Effector memory CD8-positive, alpha-beta T cell (primary cell): Measurements from ENCODE around the gene NOXA1.

ENCODE experiments used
- ATAC-seq: fragments of 150-1000 bp; cut with Tn5 transposase; replicated peaks from 2 replicates; pipeline ENCODE4 v1.10.0; 2021; ENCODE audit warnings: mild to moderate bottlenecking, moderate library complexity
- DNase-seq, 3 experiments: peaks; one replicate each; pipeline ENCODE4 v3.0.0; 2021
- H3K27ac Mint-ChIP-seq, 2 donors: one replicate each; pipeline ENCODE4 v1.8.0; 2022; ENCODE audit warnings: mild to moderate bottlenecking in 2 of 2, mixed read lengths in 2 of 2, moderate library complexity in 2 of 2
- H3K27me3 Mint-ChIP-seq, 2 donors: one replicate each; pipeline ENCODE4 v1.8.0; 2022; ENCODE audit warnings: mixed read lengths in 2 of 2
- H3K36me3 Mint-ChIP-seq: one replicate; pipeline ENCODE4 v1.8.0; 2022; ENCODE audit warnings: mild to moderate bottlenecking, moderate library complexity, mixed read lengths; ENCODE audit not compliant: insufficient read depth
- H3K4me1 Mint-ChIP-seq, 2 donors: one replicate each; pipeline ENCODE4 v1.8.0; 2022; ENCODE audit warnings: low read depth in 2 of 2, mixed read lengths in 2 of 2
- H3K4me3 Mint-ChIP-seq, 2 donors: one replicate each; pipeline ENCODE4 v1.8.0; 2022; ENCODE audit warnings: mild to moderate bottlenecking in 2 of 2, mixed read lengths in 2 of 2, moderate library complexity in 2 of 2
- H3K9me3 Mint-ChIP-seq, 2 donors: one replicate each; pipeline ENCODE4 v1.8.0; 2022; ENCODE audit warnings: mixed read lengths in 2 of 2

NOXA1 gene

GRCh38 chr9:137439158-137439714 lies 16.0 kb downstream of the NOXA1 start:
- H3K4me1 Mint-ChIP-seq = peaks cover 2 to 4% of the 10 kb centered on the region in 2 donors
- no peaks in the 10 kb centered on the region for H3K36me3 Mint-ChIP-seq
- H3K4me3 Mint-ChIP-seq = peak overlapping the region in 1 of 2 donors; percentile 59
- H3K9me3 Mint-ChIP-seq = no peaks in the 10 kb centered on the region
- no peak for DNase-seq
- H3K27ac Mint-ChIP-seq = no peak overlapping the region
- H3K27me3 Mint-ChIP-seq = peaks cover 13 to 27% of the 10 kb centered on the region in 2 donors
- no peak for ATAC-seq

GRCh38 chr9:137441289-137441934 lies 18.2 kb downstream of the NOXA1 start, which contains the start of gene ENTPD8:
Gene ENTPD8, minus strand, starts transcription at chr9:137441357. Its CDS starts 3,072 bp downstream, at chr9:137438285.
- no peak for DNase-seq
- H3K36me3 Mint-ChIP-seq = peaks cover 13% of the 10 kb centered on the region
- H3K9me3 Mint-ChIP-seq = no peaks in the 10 kb centered on the region
- peak; percentile 11 for ATAC-seq
- H3K27ac Mint-ChIP-seq = peak within 1 kb of the TSS in 1 of 2 donors; percentile 62
- H3K4me3 Mint-ChIP-seq = peak within 1 kb of the TSS; percentile 72 to 84
- H3K27me3 Mint-ChIP-seq = peaks cover 13 to 41% of the 10 kb centered on the region in 2 donors
- peaks cover 9 to 13% of the 10 kb centered on the region in 2 donors for H3K4me1 Mint-ChIP-seq

- H3K4me3 Mint-ChIP-seq = peak overlapping the region; percentile 72 to 84
- H3K9me3 Mint-ChIP-seq = no peaks in the 10 kb centered on the region
- H3K36me3 Mint-ChIP-seq = peaks cover 13% of the 10 kb centered on the region
- DNase-seq (no peak), ATAC-seq (no peak)
- peak overlapping the region in 1 of 2 donors; percentile 62 for H3K27ac Mint-ChIP-seq
- H3K4me1 Mint-ChIP-seq = peaks cover 9 to 15% of the 10 kb centered on the region in 2 donors
- H3K27me3 Mint-ChIP-seq = peaks cover 13 to 41% of the 10 kb centered on the region in 2 donors
These were observed 18.7 kb downstream of the NOXA1 start for GRCh38 chr9:137441935-137442321.

GRCh38 chr9:137444106-137444790 lies 21.1 kb downstream of the NOXA1 start:
- H3K27ac Mint-ChIP-seq = no peak overlapping the region
- H3K27me3 Mint-ChIP-seq = peaks cover 13 to 38% of the 10 kb centered on the region in 2 donors
- H3K4me1 Mint-ChIP-seq = peaks cover 13 to 18% of the 10 kb centered on the region in 2 donors
- peaks cover 24% of the 10 kb centered on the region for H3K36me3 Mint-ChIP-seq
- no peak overlapping the region for H3K4me3 Mint-ChIP-seq
- H3K9me3 Mint-ChIP-seq = no peaks in the 10 kb centered on the region
- DNase-seq (no peak), ATAC-seq (no peak)

GRCh38 chr9:137445275-137445807 lies 22.1 kb downstream of the NOXA1 start:
- Mint-ChIP-seq H3K36me3 (peaks cover 34% of the 10 kb centered on the region), H3K27ac (peak overlapping the region in 1 of 2 donors; percentile 2), H3K4me3 (peak overlapping the region; percentile 26 to 60), H3K4me1 (peaks cover 19 to 22% of the 10 kb centered on the region in 2 donors), H3K27me3 (peaks cover 13 to 34% of the 10 kb centered on the region in 2 donors), H3K9me3 (no peaks in the 10 kb centered on the region)
- DNase-seq = peak; percentile 84 to 93 (median 86)
- peak; percentile 71 for ATAC-seq

- H3K27me3 Mint-ChIP-seq = peaks cover 13 to 34% of the 10 kb centered on the region in 2 donors
- no peak for ATAC-seq
- H3K4me1 Mint-ChIP-seq = peaks cover 19 to 27% of the 10 kb centered on the region in 2 donors
- no peaks in the 10 kb centered on the region for H3K9me3 Mint-ChIP-seq
- H3K4me3 Mint-ChIP-seq = no peak overlapping the region
- no peak overlapping the region for H3K27ac Mint-ChIP-seq
- DNase-seq = no peak
- peaks cover 40% of the 10 kb centered on the region for H3K36me3 Mint-ChIP-seq
These were observed 22.8 kb downstream of the NOXA1 start for GRCh38 chr9:137445930-137446431.

- DNase-seq = no peak
- Mint-ChIP-seq H3K4me3 (no peak overlapping the region), H3K27me3 (peaks cover 9 to 29% of the 10 kb centered on the region in 2 donors), H3K27ac (peak overlapping the region in 1 of 2 donors; percentile 90), H3K36me3 (peaks cover 43% of the 10 kb centered on the region), H3K4me1 (peaks cover 20 to 32% of the 10 kb centered on the region in 2 donors), H3K9me3 (no peaks in the 10 kb centered on the region)
- no peak for ATAC-seq
These were observed 23.8 kb downstream of the NOXA1 start for GRCh38 chr9:137446851-137447471.

GRCh38 chr9:137447722-137448601 lies 24.8 kb downstream of the NOXA1 start:
- DNase-seq = no peak
- Mint-ChIP-seq H3K27ac (no peak overlapping the region), H3K4me3 (no peak overlapping the region), H3K9me3 (no peaks in the 10 kb centered on the region), H3K4me1 (peaks cover 22 to 34% of the 10 kb centered on the region in 2 donors), H3K27me3 (peaks cover 6 to 25% of the 10 kb centered on the region in 2 donors), H3K36me3 (peaks cover 52% of the 10 kb centered on the region)
- ATAC-seq = no peak

GRCh38 chr9:137448602-137448962 lies 25.4 kb downstream of the NOXA1 start:
- Mint-ChIP-seq H3K4me1 (peaks cover 24 to 34% of the 10 kb centered on the region in 2 donors), H3K27ac (no peak overlapping the region), H3K27me3 (peaks cover 2 to 20% of the 10 kb centered on the region in 2 donors), H3K4me3 (no peak overlapping the region), H3K9me3 (no peaks in the 10 kb centered on the region), H3K36me3 (peaks cover 55% of the 10 kb centered on the region)
- ATAC-seq (no peak), DNase-seq (no peak)

GRCh38 chr9:137449081-137449844 lies 26.1 kb downstream of the NOXA1 start:
- Mint-ChIP-seq H3K9me3 (no peaks in the 10 kb centered on the region), H3K4me3 (no peak overlapping the region)

GRCh38 chr9:137449931-137450538 lies 26.8 kb downstream of the NOXA1 start:
- Mint-ChIP-seq H3K4me3 (peak overlapping the region; percentile 65 to 71), H3K36me3 (peaks cover 56% of the 10 kb centered on the region), H3K4me1 (peaks cover 24 to 31% of the 10 kb centered on the region in 2 donors), H3K27me3 (peaks cover 0 to 7% of the 10 kb centered on the region in 2 donors), H3K9me3 (no peaks in the 10 kb centered on the region), H3K27ac (peak overlapping the region; percentile 65 to 97)
- DNase-seq (peak; percentile 60 to 65 (median 63)), ATAC-seq (peak; percentile 61)

More at GRCh38 chr9:137449081-137449844, 26.1 kb downstream of the NOXA1 start:
- DNase-seq (no peak), ATAC-seq (no peak)
- H3K27me3 Mint-ChIP-seq = peaks cover 0 to 13% of the 10 kb centered on the region in 2 donors
- peaks cover 24 to 34% of the 10 kb centered on the region in 2 donors for H3K4me1 Mint-ChIP-seq
- H3K36me3 Mint-ChIP-seq = peaks cover 57% of the 10 kb centered on the region
- H3K27ac Mint-ChIP-seq = peak overlapping the region in 1 of 2 donors; percentile 97
